Posterior cingulate gyrus (tissue), 11 donors: Measurements from ENCODE around the gene MPST.
A peak's percentile ranks its signal among the peaks of the same experiment; 100 is the strongest.
"Not testable (repeated sequence)": the region's sequence is repeated elsewhere in the genome, so short reads cannot be mapped to it uniquely, and the experiment has no call there.

Experiments used
- DNase-seq, 10 donors: peaks; one replicate each; pipeline versions ENCODE4 v3.0.0 to v3.0.0-alpha.2; 2020 to 2021; ENCODE audit warnings: mixed read lengths in 3 of 10
- intact Hi-C: fragments of 100-400 bp; cut with DNase I; formaldehyde crosslinking; loops from one replicate; pipeline ENCODE4 v1.15.1; 2023

MPST gene

GRCh38 chr22:37019309-37020191 lies at the start of gene MPST, which contains the start of gene TST:
TSS of gene MPST (plus strand) at chr22:37019742. CDS start at chr22:37019837, 95 bp downstream.
TSS of gene TST (minus strand) at chr22:37019447. CDS start at chr22:37018732, 715 bp downstream.
- intact Hi-C loops: no loop called here
- DNase-seq: peak; percentile 70 to 97 (median 80)

GRCh38 chr22:36971341-36972125 lies 48.0 kb upstream of the MPST start:
- peak in 3 of 10 donors; percentile 7 to 54 (median 17) for DNase-seq
- intact Hi-C loops: no loop called here

GRCh38 chr22:36976606-36977005 lies 42.9 kb upstream of the MPST start:
- DNase-seq: no peak
- intact Hi-C loops: loop anchor here (5.0 kb wide), 1 partner anchor 104 kb away; no protein-coding TSS in a partner anchor

- DNase-seq: peak in 7 of 10 donors; percentile 29 to 89 (median 44)
- intact Hi-C loops: loop anchor here (5.0 kb wide), 1 partner anchor 105 kb away; no protein-coding TSS in a partner anchor
These were observed 42.1 kb upstream of the MPST start for GRCh38 chr22:36977401-36977861.

- DNase-seq: peak; percentile 79 to 98 (median 90)
- intact Hi-C loops: loop anchor here (1.0 to 5.0 kb wide), 3 partner anchors 106 to 196 kb away; no protein-coding TSS in a partner anchor
These were observed 41.4 kb upstream of the MPST start for GRCh38 chr22:36977947-36978660.

GRCh38 chr22:36979016-36979910 lies 40.3 kb upstream of the MPST start:
- DNase-seq: no peak
- intact Hi-C loops: loop anchor here (2.0 to 5.0 kb wide), 2 partner anchors 107 to 122 kb away; no protein-coding TSS in a partner anchor

GRCh38 chr22:36981247-36981775 lies 38.2 kb upstream of the MPST start:
- DNase-seq: peak in 2 of 10 donors; percentile 75 to 87
- intact Hi-C loops: no loop called here

GRCh38 chr22:36982136-36982535 lies 37.4 kb upstream of the MPST start:
- intact Hi-C loops: no loop called here
- no peak for DNase-seq

GRCh38 chr22:36985211-36985889 lies 34.2 kb upstream of the MPST start:
- DNase-seq: no peak
- intact Hi-C loops: no loop called here

GRCh38 chr22:36986242-36986821 lies 33.2 kb upstream of the MPST start:
- no peak for DNase-seq
- intact Hi-C loops: loop anchor here (2.0 kb wide), 1 partner anchor 16 kb away; no protein-coding TSS in a partner anchor

- intact Hi-C loops: no loop called here
These were observed 31.3 kb upstream of the MPST start for GRCh38 chr22:36988075-36988832.

GRCh38 chr22:36989012-36989411 lies 30.5 kb upstream of the MPST start:
- DNase-seq, intact Hi-C loops: not testable (repeated sequence)

More at GRCh38 chr22:36988075-36988832, 31.3 kb upstream of the MPST start:
- no peak for DNase-seq

- intact Hi-C loops: no loop called here
- DNase-seq: no peak
These were observed 29.1 kb upstream of the MPST start for GRCh38 chr22:36990457-36990856.

GRCh38 chr22:36991206-36991605 lies 28.3 kb upstream of the MPST start:
- no peak for DNase-seq
- intact Hi-C loops: no loop called here

GRCh38 chr22:36997746-36998145 lies 21.8 kb upstream of the MPST start:
- DNase-seq: peak in 1 of 10 donors; percentile 70
- intact Hi-C loops: no loop called here

GRCh38 chr22:36998620-36999351 lies 20.8 kb upstream of the MPST start:
- intact Hi-C loops: no loop called here
- peak in 1 of 10 donors; percentile 31 for DNase-seq
